ENCODE results near the gene TMEM243.
"Not testable (repeated sequence)": the region's sequence is repeated elsewhere in the genome, so short reads cannot be mapped to it uniquely, and the experiment has no call there.

TMEM243 gene, protein sequence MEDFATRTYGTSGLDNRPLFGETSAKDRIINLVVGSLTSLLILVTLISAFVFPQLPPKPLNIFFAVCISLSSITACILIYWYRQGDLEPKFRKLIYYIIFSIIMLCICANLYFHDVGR

DNA sequence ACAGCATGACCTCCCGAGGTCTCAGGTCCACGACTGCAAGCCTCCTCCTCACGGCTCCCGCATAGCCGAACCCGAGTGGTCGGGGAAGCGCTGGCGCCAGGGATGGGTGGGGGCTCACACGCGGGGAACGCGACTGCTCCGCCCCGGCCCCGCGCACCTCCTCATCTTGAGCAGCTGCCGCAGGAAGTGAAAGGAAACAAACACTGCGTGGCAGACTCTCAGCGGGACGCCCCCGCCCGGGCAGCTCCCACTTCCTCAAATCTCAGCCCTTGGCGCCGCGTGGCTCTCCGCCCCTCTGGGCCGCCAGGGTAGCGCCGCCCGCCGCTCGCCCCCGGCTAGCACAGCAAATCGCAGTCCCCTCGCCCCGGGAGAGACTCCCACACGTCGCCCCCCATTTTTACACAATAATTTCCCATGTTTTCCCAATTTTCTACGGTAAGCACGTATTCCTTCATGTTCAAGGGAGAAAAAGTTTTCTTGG, at the start of gene TMEM243:
Gene TMEM243 (minus strand): TSS at position 188 of the 481 bp plus-strand sequence. CDS start 229 bp downstream, outside the sequence.
- Mint-ChIP-seq H3K36me3 (ENCODE audit: low read depth) (peaks cover 7% of the 10 kb centered on the region), H3K4me3 (peak within 1 kb of the TSS; percentile 99), H3K27ac (peak within 1 kb of the TSS; percentile 99), H3K4me1 (ENCODE audit: low read depth) (peaks cover 39% of the 10 kb centered on the region), H3K9me3 (no peaks in the 10 kb centered on the region), H3K27me3 (ENCODE audit: low read depth) (no peaks in the 10 kb centered on the region)

DNA sequence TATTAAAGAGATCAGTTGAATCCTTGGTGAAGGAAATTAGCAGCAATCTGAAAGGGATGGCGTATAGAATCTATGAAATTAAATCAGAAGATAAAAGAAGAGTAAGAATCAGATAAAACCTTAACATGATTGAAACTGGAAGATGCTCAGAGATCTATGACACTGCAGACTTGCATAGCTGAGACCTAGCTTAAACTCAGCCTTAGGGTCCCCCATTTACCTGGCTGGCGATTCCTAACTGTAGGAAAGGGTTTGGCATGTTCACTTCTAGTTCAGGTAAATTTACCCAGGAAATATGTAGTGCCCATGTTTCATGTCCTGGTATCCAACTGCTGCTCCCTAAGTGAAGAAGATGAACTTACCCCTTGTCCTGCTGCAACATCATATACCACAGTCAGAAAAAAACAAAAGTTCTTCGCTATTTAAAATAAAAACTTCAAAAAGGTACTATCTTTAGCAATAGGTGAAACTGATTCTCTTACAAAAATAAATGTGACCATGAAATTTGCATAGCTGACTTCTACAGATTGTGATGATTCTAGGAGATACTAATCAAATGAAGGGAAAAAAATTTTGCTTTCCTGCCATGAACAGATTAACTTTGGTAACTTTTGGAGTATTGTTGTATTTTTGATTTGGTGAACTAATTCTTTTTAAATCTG, 47.8 kb upstream of the TMEM243 start:
- Mint-ChIP-seq H3K27ac (no peak overlapping the region), H3K27me3 (ENCODE audit: low read depth) (peaks cover 3% of the 10 kb centered on the region), H3K4me3 (no peak overlapping the region), H3K36me3 (ENCODE audit: low read depth) (no peaks in the 10 kb centered on the region), H3K4me1 (ENCODE audit: low read depth) (no peaks in the 10 kb centered on the region), H3K9me3 (peaks cover 8% of the 10 kb centered on the region)

DNA sequence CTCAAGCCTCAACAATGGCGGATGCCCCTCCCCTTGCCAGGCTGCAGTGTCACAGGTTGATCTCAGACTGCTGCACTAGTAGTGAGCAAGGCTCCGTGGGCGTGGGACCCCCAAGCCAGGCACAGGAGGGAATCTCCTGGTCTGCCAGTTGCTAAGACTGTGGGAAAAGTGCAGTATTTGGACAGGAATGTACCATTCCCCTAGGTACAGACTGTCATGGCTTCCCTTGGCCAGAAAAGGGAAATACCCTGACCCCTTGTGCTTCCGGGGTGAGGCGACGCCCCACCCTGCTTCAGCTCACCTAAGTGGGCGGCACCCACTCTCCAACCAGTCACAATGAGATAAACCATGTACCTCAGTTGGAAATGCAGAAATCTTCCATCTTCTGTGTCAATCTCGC, 44.0 kb upstream of the TMEM243 start:
- no peak overlapping the region for H3K4me3 Mint-ChIP-seq
- no peaks in the 10 kb centered on the region for H3K36me3 Mint-ChIP-seq (ENCODE audit: low read depth)

DNA sequence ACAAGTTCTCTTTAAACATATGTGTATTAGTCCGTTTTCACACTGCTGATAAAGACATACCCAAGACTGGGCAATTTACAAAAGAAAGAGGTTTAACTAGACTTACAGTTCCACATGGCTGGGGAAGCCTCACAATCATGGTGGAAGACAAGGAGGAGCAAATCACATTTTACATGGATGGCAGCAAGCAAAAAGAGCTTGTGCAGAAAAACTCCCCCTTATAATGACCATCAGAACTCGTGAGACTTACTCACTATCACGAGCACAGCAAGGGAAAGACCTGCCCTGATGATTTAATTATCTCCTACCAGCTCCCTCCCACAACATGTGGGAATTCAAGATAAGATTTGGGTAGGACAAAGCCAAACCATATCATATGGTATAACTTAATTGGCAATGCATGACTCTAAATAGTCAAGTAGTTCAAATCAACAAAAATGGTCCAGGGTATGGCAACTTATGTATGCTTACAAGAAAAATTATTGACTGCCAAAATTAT, 34.1 kb upstream of the TMEM243 start:
- Mint-ChIP-seq H3K4me3 (no peak overlapping the region), H3K27ac (no peak overlapping the region), H3K27me3 (ENCODE audit: low read depth) (peaks cover 18% of the 10 kb centered on the region), H3K4me1 (ENCODE audit: low read depth) (no peaks in the 10 kb centered on the region), H3K36me3 (ENCODE audit: low read depth) (no peaks in the 10 kb centered on the region), H3K9me3 (no peaks in the 10 kb centered on the region)

More for the DNA sequence above, 44.0 kb upstream of the TMEM243 start:
- Mint-ChIP-seq H3K27me3 (ENCODE audit: low read depth) (no peaks in the 10 kb centered on the region), H3K27ac (no peak overlapping the region), H3K4me1 (ENCODE audit: low read depth) (no peaks in the 10 kb centered on the region), H3K9me3 (peaks cover 8% of the 10 kb centered on the region)

DNA sequence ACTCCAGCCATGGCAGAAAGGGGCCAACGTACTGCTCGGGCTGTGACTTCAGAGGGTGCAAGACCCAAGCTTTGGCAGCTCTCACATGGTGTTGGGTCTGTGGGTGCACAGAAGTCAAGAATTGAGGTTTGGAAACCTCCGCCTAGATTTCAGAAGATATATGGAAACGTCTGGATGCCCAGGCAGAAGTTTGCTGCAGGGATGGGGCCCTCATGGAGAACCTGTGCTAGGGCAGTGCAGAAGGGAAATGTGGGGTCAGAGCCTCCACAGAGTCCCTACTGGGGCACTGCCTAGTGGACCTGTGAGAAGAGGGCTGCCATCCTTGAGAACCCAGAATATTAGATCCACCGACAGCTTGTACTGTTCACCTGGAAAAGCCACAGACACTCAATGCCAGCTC, 26.1 kb upstream of the TMEM243 start:
- H3K27me3 Mint-ChIP-seq (ENCODE audit: low read depth): peaks cover 16% of the 10 kb centered on the region
- H3K4me1 Mint-ChIP-seq (ENCODE audit: low read depth); H3K27ac Mint-ChIP-seq; H3K4me3 Mint-ChIP-seq; H3K36me3 Mint-ChIP-seq (ENCODE audit: low read depth): not testable (repeated sequence)
- peaks cover 21% of the 10 kb centered on the region for H3K9me3 Mint-ChIP-seq

DNA sequence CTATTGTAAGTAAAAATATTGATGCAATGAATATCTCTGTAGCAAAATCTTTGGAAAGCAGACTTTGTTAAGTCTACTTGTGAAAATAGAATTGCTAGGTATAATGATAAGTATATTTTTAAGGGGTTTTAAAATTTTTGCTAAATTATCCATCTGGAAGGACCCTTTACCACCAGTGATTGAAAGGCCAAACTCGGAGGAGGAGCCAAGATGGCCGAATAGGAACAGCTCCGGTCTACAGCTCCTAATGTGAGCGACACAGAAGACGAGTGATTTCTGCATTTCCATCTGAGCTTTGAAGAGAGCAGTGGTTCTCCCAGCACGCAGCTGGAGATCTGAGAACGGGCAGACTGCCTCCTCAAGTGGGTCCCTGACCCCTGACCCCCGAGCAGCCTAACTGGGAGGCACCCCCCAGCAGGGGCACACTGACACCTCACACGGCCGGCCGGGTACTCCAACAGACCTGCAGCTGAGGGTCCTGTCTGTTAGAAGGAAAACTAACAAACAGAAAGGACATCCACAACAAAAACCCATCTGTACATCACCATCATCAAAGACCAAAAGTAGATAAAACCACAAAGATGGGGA, 19.0 kb upstream of the TMEM243 start:
- H3K27ac Mint-ChIP-seq; H3K4me3 Mint-ChIP-seq; H3K9me3 Mint-ChIP-seq; H3K36me3 Mint-ChIP-seq (ENCODE audit: low read depth); H3K4me1 Mint-ChIP-seq (ENCODE audit: low read depth): not testable (repeated sequence)
- peaks cover 26% of the 10 kb centered on the region for H3K27me3 Mint-ChIP-seq (ENCODE audit: low read depth)

DNA sequence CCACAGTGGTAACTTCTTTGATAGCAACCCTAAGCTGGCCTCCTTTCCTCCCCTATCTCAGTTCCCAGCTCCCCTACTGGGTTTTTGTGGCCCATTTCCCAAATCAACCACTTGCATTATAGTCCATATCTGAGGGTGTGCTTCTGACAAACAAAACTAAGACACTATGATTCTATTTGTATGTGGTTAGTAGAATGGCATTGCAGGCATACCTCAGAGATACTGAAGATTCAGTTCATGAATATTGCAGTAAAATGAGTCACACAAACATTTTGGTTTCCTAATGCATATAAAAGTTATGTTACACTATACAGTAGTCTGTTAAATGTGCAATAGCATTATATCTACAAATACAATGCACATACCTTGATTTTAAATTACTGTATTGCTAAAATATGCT, 15.4 kb upstream of the TMEM243 start:
- Mint-ChIP-seq H3K4me1 (ENCODE audit: low read depth) (peaks cover 1% of the 10 kb centered on the region), H3K27me3 (ENCODE audit: low read depth) (peaks cover 20% of the 10 kb centered on the region), H3K36me3 (ENCODE audit: low read depth) (no peaks in the 10 kb centered on the region), H3K27ac (no peak overlapping the region), H3K9me3 (no peaks in the 10 kb centered on the region), H3K4me3 (no peak overlapping the region)

DNA sequence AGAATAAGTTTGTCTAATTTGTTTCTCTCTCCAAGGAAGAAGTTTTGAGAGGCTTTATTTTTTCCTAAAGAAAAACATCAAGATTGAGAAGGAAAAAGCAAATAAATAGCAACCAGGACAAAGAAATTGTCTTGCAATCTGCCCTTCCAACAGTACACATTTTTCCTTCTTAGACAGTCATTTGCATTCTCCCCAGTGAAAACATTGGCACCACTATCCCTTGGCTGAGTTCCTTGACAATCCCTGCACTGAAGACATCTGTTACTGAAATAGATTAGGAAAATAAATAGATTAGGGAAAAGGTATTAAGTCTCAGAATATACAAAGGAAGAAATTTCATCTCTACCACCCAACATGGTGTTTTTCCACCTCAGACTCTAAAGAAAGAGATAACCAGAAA, 12.2 kb upstream of the TMEM243 start:
- Mint-ChIP-seq H3K4me3 (no peak overlapping the region), H3K36me3 (ENCODE audit: low read depth) (no peaks in the 10 kb centered on the region), H3K9me3 (no peaks in the 10 kb centered on the region), H3K4me1 (ENCODE audit: low read depth) (peaks cover 4% of the 10 kb centered on the region), H3K27me3 (ENCODE audit: low read depth) (peaks cover 7% of the 10 kb centered on the region), H3K27ac (no peak overlapping the region)

DNA sequence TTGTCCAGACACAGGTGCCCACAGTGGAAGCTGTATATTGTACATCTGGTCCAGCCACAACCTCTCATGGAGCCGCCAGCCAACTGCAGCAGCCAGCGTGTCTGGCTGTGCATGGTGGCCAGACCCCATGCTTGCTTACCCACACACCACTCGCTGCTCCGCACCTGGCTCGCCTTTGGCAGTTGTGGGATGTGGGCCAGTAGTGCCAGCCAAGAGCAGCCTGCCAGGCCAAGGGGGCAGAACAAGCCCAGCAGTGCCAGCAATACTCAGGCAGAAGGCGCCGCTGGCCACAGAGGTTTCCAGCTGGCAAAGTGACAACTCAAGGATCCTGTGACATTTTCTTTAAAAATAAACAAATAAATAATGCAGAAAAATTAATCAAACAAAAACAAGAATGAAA, 11.7 kb upstream of the TMEM243 start:
- Mint-ChIP-seq H3K27ac (no peak overlapping the region), H3K27me3 (ENCODE audit: low read depth) (peaks cover 7% of the 10 kb centered on the region), H3K4me1 (ENCODE audit: low read depth) (peaks cover 9% of the 10 kb centered on the region), H3K36me3 (ENCODE audit: low read depth) (no peaks in the 10 kb centered on the region), H3K9me3 (no peaks in the 10 kb centered on the region), H3K4me3 (no peak overlapping the region)

DNA sequence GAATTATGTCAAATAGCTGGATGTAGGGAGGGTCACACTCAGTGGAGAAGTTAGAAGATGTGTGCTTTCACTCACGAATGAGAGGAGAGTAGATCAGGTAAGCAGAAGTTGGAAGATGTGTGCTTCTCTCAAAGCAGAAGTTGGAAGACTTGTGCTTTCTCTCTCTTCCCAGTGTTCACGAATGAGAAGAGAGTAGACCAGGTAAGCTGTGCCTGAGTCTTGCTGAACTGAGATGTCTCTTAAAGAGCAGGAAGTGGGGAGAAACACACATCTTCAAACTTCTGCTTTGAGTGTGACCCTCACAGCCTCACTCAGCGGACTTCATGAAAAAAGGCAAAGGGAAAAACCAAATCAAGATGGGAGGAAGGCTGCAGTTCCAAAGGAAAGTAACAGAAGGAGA, 7.0 kb upstream of the TMEM243 start:
- Mint-ChIP-seq H3K36me3 (ENCODE audit: low read depth) (no peaks in the 10 kb centered on the region), H3K9me3 (no peaks in the 10 kb centered on the region), H3K4me3 (no peak overlapping the region), H3K27me3 (ENCODE audit: low read depth) (peaks cover 3% of the 10 kb centered on the region), H3K4me1 (ENCODE audit: low read depth) (peaks cover 14% of the 10 kb centered on the region), H3K27ac (no peak overlapping the region)

DNA sequence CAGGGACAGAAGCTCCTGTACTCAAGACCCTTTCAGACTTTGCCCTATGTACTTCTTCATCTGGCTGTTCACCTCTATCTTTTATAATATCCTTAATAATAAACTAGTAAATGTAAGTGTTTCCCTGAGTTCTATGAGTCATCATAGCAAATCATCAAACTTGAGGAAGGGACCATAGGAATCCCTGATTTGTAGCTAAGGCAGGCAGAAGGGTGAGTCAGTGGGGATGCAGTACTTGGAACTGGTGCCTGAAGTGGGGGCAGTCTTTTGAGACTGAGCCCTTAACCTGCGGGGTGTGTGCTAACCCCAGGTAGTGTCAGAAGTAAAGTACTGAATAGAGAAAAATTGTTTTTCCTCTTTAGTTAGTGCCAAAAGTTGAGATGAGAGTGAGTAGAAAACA, 6.2 kb upstream of the TMEM243 start:
- Mint-ChIP-seq H3K27me3 (ENCODE audit: low read depth) (peaks cover 3% of the 10 kb centered on the region), H3K27ac (no peak overlapping the region), H3K9me3 (no peaks in the 10 kb centered on the region), H3K36me3 (ENCODE audit: low read depth) (no peaks in the 10 kb centered on the region), H3K4me1 (ENCODE audit: low read depth) (peaks cover 19% of the 10 kb centered on the region), H3K4me3 (no peak overlapping the region)

DNA sequence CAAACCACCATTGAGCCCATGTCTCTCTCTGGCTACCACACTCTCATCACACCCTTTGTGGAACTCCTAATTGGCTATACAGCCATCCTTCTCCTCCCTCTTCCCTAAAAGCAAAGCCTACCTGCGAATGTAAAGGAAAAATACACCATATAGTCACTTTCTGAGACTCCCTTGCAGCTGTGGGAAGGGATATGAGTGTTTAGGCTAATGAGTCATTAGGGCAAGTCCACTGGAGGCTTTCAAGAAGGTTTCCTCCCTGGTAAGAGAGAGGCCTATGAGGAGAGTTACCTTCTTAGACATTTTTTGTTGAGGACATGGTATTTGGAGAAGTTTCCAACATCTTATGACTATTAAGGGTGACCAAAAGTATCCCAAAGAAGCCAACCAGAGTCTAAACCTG, 4.1 kb upstream of the TMEM243 start:
- Mint-ChIP-seq H3K4me3 (no peak overlapping the region), H3K4me1 (ENCODE audit: low read depth) (peaks cover 28% of the 10 kb centered on the region), H3K27me3 (ENCODE audit: low read depth) (peaks cover 3% of the 10 kb centered on the region), H3K27ac (no peak overlapping the region), H3K9me3 (no peaks in the 10 kb centered on the region), H3K36me3 (ENCODE audit: low read depth) (peaks cover 3% of the 10 kb centered on the region)

DNA sequence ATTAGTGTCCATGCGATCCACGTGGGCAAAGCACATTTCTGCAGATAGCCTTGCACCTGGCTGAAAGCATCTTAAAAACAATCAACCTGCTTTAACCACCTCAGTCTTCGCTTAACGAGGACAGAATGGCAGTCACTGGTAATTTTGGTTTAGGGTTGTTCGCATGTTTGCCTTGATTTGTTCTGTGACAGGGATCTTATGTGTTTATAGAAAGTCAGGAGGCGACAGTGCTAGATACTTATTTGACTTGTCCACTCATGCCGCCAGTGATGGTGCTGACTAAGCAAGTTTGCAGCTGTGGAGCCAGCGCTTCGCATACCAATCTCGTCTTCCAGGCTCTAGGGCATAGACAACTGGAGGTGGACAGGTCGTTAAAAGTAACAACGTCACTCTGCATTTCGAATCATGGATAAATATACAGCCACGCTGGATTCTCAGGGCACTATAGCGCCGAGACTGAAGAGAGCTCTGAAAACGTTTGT, 1.2 kb upstream of the TMEM243 start:
- Mint-ChIP-seq H3K4me1 (ENCODE audit: low read depth) (peaks cover 34% of the 10 kb centered on the region), H3K36me3 (ENCODE audit: low read depth) (peaks cover 7% of the 10 kb centered on the region), H3K9me3 (no peaks in the 10 kb centered on the region), H3K27ac (peak overlapping the region; percentile 11), H3K27me3 (ENCODE audit: low read depth) (no peaks in the 10 kb centered on the region), H3K4me3 (peak overlapping the region; percentile 71)

DNA sequence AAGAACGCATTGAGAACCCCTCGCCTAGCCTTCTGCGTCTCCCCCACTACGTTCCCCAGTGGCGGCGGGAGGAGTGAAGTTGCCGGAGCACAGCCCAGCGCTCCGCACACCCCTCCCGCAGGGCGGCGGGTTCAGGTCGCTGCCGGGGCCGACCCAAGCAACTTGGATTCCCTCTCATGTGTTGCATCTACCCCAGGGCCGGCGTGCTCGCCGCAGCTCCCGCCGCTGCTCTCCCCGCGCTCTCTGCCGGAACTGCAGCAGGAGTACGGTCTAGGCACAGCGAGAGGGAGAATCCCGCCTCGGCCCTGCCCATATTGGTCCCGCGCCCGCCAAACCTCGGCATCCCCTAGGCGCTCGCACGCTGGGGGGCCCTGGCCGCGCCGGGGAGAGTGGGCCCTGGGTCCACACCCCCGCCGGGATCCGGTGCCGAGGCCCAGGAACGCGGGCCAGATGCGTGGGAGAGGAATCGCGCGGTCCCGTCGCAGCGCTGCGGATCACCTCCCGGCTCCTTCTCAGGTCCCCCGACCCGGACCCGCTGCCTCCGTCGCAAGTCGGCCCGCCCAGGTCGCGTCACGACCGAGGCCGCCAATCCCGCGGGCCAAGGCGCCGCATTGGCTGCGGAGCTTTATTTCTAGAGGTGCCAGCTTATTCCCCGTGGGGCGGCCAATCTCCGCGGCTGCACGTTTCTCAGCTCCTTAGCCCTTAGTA, 648 bp upstream of the TMEM243 start:
- H3K9me3 Mint-ChIP-seq: no peaks in the 10 kb centered on the region
- H3K4me1 Mint-ChIP-seq (ENCODE audit: low read depth): peaks cover 37% of the 10 kb centered on the region
- H3K27me3 Mint-ChIP-seq (ENCODE audit: low read depth): no peaks in the 10 kb centered on the region

More for the DNA sequence above, 648 bp upstream of the TMEM243 start:
- Mint-ChIP-seq H3K27ac (peak overlapping the region; percentile 99), H3K4me3 (peak overlapping the region; percentile 99), H3K36me3 (ENCODE audit: low read depth) (peaks cover 7% of the 10 kb centered on the region)
